AG10803 (cell line): ENCODE measurements around the gene DEK.

ENCODE experiments used
- DNase-seq: peaks from one replicate; pipeline ENCODE4 v3.0.0; 2010; ENCODE audit warnings: low read depth
- H3K4me3 ChIP-seq: 2 replicates; pipeline ENCODE4 v1.5.1; 2011; ENCODE audit warnings: mild to moderate bottlenecking, low read length, control low read depth
- TF ChIP-seq, protein P1 (sequence below): conservative IDR thresholded peaks from 2 replicates; pipeline ENCODE4 v1.5.1; 2011; ENCODE audit warnings: mild to moderate bottlenecking, low read length, control low read depth, inconsistent platforms

Gene DEK

DNA sequence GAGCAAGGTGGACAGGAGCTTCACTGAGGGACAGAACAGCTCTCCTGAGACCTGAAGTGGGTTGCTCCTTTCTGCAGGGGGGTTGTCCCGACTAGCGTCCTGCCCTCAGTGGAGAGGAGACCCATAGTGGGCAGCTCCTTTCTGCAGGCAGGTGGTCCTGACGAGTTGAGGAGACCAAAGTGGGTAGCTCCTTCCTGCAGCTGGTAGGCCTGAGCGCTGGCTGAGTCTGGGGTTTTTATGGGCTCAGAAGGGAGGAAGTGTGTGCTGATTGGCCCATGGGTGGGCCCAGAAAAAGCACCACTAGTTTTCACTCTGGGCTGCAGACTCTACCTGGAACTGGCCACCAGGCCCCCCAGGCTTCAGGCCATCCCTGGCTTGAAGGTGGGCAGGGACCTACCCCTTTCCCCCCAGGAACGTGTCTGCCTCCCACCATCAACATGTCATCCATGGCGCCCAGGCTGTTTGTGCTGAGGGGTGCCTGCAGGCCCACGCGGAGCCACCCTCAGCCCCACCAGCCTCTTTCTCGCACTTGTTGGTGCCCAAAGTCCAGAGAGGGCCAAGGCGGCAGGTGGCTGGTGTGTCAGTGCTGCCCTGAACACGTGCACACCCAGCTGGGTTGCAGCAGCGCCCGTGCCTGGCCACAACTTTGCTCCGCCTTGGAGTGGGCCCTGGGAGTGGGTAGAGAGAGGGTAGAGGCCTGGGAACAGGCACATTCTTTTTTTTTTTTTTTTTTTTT lies 1.6 kb upstream of the DEK start:
- no peak for DNase-seq
- TF ChIP-seq, protein P1, sequence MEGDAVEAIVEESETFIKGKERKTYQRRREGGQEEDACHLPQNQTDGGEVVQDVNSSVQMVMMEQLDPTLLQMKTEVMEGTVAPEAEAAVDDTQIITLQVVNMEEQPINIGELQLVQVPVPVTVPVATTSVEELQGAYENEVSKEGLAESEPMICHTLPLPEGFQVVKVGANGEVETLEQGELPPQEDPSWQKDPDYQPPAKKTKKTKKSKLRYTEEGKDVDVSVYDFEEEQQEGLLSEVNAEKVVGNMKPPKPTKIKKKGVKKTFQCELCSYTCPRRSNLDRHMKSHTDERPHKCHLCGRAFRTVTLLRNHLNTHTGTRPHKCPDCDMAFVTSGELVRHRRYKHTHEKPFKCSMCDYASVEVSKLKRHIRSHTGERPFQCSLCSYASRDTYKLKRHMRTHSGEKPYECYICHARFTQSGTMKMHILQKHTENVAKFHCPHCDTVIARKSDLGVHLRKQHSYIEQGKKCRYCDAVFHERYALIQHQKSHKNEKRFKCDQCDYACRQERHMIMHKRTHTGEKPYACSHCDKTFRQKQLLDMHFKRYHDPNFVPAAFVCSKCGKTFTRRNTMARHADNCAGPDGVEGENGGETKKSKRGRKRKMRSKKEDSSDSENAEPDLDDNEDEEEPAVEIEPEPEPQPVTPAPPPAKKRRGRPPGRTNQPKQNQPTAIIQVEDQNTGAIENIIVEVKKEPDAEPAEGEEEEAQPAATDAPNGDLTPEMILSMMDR = no peak
- H3K4me3 ChIP-seq = no peak overlapping the region

DNA sequence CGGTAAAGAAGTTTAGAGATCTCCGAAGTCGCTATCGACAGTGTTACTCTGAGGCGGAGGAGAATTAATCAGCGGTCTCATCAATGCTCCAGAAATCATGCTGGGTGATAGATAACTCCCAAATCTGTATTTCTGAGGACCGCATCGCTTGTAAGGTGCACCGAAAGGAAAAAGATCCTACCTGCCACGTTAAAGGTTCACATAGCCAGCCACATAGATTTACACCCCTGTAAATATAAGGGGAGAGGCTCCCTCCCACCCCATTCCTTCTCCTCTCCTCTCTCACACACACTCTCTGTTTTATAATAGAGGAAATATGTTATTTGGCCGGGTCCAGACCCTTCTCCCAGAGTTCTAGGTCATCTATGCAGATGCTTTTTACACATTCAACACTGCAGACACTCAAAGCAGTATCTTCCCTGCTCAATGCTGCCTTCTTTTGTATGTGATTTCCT lies 620 bp upstream of the DEK start:
- TF ChIP-seq, protein P1 = no peak

DNA sequence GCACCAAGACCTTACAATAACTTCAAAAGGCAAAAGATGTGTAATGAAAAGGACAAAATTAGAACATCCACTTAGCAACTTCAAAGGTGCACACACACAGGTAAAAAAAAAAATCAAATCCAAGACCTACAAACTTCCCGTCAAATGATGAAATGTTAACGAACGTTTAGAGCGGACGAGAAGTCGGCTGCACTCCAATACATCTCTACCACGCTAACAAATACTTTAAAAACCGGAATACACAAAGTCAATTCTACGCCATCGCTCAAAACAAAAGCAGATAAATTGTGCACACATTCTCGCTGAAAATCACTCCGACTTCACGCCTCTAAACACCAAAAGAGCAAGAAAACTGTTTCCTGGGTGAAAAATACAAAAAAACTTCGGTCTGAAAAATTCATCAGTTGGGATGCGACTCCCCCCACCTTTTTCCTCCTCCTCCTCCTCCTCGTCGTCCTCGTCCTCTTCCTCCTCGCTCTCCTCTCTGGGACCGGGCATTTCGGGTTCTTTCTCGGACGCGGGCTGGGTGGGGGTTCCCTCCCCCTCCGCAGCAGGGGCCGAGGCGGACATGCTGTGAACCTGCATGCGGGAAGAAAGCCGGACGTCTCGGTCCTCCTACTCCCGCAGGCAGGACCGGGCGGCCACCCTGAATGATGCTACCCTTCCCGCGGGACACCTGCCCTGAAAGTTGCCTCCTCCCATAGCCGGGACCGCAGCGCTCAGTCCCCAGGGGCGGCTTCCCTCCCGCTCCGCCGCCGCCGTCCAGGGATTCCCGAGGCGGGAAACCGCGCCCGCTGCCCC lies 712 bp downstream of the DEK start:
- TF ChIP-seq, protein P1 = no peak
- peak overlapping the region; percentile 91 for H3K4me3 ChIP-seq
- DNase-seq = no peak

More for the DNA sequence above, 620 bp upstream of the DEK start:
- peak overlapping the region; percentile 67 for H3K4me3 ChIP-seq
- no peak for DNase-seq

DNA sequence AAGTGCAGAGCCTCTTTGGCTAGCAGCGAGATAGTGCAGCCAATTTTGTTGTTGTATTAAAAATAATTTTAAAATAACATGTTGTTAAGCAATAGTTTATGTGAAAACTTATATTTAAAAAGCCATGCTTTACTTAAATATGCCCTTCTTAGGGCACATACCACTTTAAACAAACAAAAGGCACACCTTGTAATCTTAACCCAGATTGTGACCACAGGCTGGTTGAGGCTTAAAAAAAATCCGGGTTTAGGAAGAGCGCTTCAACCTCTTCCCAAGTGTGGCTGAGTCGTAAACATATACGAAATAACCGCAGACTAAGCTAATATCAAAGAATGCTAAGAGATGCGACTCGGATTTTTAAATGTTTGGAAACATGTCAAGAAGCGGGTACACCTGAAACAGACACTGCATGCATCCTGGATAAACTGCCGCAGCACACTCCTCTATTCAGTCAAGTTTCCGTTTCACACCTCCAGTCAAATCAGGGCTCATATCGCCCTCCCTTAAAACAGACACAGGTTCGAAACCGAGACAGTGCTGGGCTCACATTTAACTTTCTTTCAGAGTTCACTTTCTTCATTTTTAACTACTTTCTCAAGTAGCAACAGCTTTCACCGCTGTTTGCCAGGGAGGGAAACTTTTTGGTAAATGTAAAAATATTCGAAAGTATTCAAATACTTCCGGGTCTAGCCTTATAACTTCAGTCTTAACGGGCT lies 1.5 kb downstream of the DEK start:
- DNase-seq = no peak
- TF ChIP-seq, protein P1 = no peak
- peak overlapping the region; percentile 91 for H3K4me3 ChIP-seq

DNA sequence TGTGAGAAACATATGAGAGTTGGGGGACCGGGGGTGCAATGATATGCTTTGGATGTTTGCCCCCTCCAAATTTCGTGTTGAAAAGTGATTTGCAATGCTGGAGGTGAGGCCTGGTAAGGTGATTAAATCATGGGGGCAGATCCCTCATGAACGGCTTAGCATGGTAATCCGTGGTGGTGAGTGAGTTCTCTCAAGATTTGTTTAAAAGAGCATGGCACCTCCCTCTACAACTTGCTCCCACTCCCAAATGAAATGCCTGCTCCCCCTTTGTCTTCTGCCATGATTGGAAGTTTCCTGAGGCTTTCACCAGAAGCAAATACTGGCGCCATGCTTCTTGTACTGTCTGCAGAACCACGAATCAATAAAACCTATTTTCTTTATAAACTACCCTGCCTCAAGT lies 2.5 kb downstream of the DEK start:
- TF ChIP-seq, protein P1 = no peak
- H3K4me3 ChIP-seq = peak overlapping the region; percentile 91
- no peak for DNase-seq

DNA sequence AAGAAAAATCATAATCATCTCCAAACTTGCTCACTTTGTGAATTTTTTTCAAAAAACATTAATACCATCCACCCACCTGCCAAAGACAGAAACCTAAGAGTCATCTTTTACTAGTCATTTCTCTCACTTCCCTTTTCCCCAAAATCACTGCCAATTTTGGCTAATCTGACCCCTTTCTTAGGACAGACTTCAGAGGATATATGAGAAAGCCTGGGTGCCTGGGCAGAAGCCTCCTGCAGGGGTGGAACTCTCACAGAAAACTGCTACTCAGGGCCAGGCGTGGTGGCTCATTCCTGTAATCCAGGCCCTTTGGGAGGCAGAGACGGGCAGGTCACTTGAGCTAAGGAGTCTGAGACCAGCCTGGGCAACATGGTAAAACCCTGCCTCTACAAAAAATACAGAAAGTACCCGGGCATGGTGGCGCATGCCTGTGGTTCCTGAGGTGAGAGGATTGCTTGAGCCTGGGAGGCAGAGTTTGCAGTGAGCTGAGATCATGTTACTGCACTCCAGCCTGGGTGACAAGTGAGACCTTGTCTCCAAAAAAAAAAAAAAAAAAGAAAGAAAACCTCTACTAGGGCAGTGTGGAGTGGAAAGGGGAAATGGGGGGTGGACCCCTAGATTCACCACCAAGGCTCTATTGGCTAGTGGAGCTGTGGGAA lies 3.8 kb downstream of the DEK start:
- DNase-seq = peak; percentile 54
- TF ChIP-seq, protein P1 = no peak
- no peak overlapping the region for H3K4me3 ChIP-seq
